HepG2 (cell line): Measurements from ENCODE around the gene SGSH. TPM values are rescaled to one million over a fixed set of nuclear protein-coding genes. Genes with fewer than 3 reads are reported as not detected.

Experiments used
- CBX5 ChIP-seq: sonication (generic); formaldehyde crosslinking; IDR thresholded peaks from 2 replicates; pipeline ENCODE4 v1.4.0; 2020; ENCODE audit warnings: missing genetic modification reagents, borderline replicate concordance
- EED ChIP-seq: sonication (generic); formaldehyde crosslinking; IDR thresholded peaks from 2 replicates; pipeline ENCODE4 v1.5.0; 2020; ENCODE audit warnings: mild to moderate bottlenecking, missing genetic modification reagents
- GATAD1 ChIP-seq: IDR thresholded peaks from 2 replicates; pipeline ENCODE4 v1.6.1; 2016; ENCODE audit warnings: missing genetic modification reagents, missing compliant biosample characterization
- HMG20B ChIP-seq: conservative IDR thresholded peaks from 2 replicates; pipeline ENCODE4 v1.6.1; 2016; ENCODE audit warnings: missing genetic modification reagents, missing compliant biosample characterization
- NR2F6 ChIP-seq, 2 experiments: IDR thresholded peaks; 2 replicates each; pipeline ENCODE4 v1.6.1; 2016; ENCODE audit warnings: antibody characterized with exemption in 1 of 2, mild to moderate bottlenecking in 1 of 2
- RAD21 ChIP-seq: fragments of 450-650 bp; formaldehyde crosslinking; IDR thresholded peaks from 2 replicates; pipeline ENCODE4 v1.5.0; 2020; ENCODE audit warnings: mild to moderate bottlenecking
- SMAD1 ChIP-seq: sonication (generic); formaldehyde crosslinking; IDR thresholded peaks from 2 replicates; pipeline ENCODE4 v1.4.0; 2020; ENCODE audit warnings: missing genetic modification reagents, low read depth, mild to moderate bottlenecking, borderline replicate concordance
- SP1 ChIP-seq, 2 experiments: fragments of 450-650 bp in 1 of 2; sonication (generic) in 1 of 2; formaldehyde crosslinking in 1 of 2; IDR thresholded peaks; 2 replicates each; pipeline versions ENCODE4 v1.4.0 to v1.6.1; 2016 to 2020; ENCODE audit warnings: missing genetic modification reagents in 1 of 2
- THAP7 ChIP-seq: sonication (generic); formaldehyde crosslinking; IDR thresholded peaks from 2 replicates; pipeline ENCODE4 v1.8.1; 2023; ENCODE audit warnings: mild to moderate bottlenecking, missing genetic modification reagents
- ZBTB3 ChIP-seq: sonication (generic); formaldehyde crosslinking; IDR thresholded peaks from 2 replicates; pipeline ENCODE4 v1.4.0; 2020; ENCODE audit warnings: low read depth, mild to moderate bottlenecking, moderate library complexity, missing genetic modification reagents, borderline replicate concordance
- ZNF260 ChIP-seq: sonication (generic); formaldehyde crosslinking; IDR thresholded peaks from 2 replicates; pipeline ENCODE4 v1.4.0; 2020; ENCODE audit warnings: missing genetic modification reagents, low read depth, mild to moderate bottlenecking, borderline replicate concordance
- ZNF773 ChIP-seq: sonication (generic); formaldehyde crosslinking; IDR thresholded peaks from 2 replicates; pipeline ENCODE4 v1.4.0; 2020; ENCODE audit warnings: missing genetic modification reagents, borderline replicate concordance
- polyA plus RNA-seq, 8 experiments: library from polyadenylated mRNA; depleted of rRNA in 3 of 8; stranded (reverse) in 7 of 8; unstranded in 1 of 8; fragments of >200 nt; fragmentation: Illumina TruSeq in 4 of 8; extraction: Trizol in 4 of 8; gene quantifications; 2 replicates each; pipeline versions ENCODE4 v1.2.1 to v1.2.3, GENCODE V29; 2011 to 2016; ENCODE audit warnings: low read depth in 4 of 8, missing spikeins in 1 of 8, mixed read lengths in 1 of 8; ENCODE audit not compliant: insufficient read depth in 1 of 8
- total RNA-seq, 5 experiments: library from RNA; depleted of rRNA; stranded (reverse); fragments of >200 nt; fragmentation: Illumina TruSeq; extraction: Trizol; gene quantifications; 2 replicates each; pipeline ENCODE4 v1.2.3, GENCODE V29; 2016; ENCODE audit warnings: low read depth in 1 of 5
- TF ChIP-seq, protein P1 (sequence below): sonication (generic); formaldehyde crosslinking; IDR thresholded peaks from 2 replicates; pipeline ENCODE4 v1.4.0; 2020; ENCODE audit warnings: missing genetic modification reagents
- TF ChIP-seq, protein P2 (sequence below): sonication (generic); formaldehyde crosslinking; IDR thresholded peaks from 2 replicates; pipeline ENCODE4 v1.4.0; 2020; ENCODE audit warnings: missing genetic modification reagents
- TF ChIP-seq, protein P3 (sequence below): IDR thresholded peaks from 2 replicates; pipeline ENCODE4 v1.4.0; 2020; ENCODE audit warnings: mild to moderate bottlenecking, missing genetic modification reagents
- TF ChIP-seq, protein P4 (sequence below): sonication (generic); formaldehyde crosslinking; conservative IDR thresholded peaks from 2 replicates; pipeline ENCODE4 v1.4.0; 2020; ENCODE audit warnings: missing genetic modification reagents

SGSH gene
- total and polyA plus RNA-seq, 2 of the 13 experiments (the other 11 are each of a cell fraction or from before 2014, with no cell fraction given), result 12.2 to 17.6 TPM

DNA sequence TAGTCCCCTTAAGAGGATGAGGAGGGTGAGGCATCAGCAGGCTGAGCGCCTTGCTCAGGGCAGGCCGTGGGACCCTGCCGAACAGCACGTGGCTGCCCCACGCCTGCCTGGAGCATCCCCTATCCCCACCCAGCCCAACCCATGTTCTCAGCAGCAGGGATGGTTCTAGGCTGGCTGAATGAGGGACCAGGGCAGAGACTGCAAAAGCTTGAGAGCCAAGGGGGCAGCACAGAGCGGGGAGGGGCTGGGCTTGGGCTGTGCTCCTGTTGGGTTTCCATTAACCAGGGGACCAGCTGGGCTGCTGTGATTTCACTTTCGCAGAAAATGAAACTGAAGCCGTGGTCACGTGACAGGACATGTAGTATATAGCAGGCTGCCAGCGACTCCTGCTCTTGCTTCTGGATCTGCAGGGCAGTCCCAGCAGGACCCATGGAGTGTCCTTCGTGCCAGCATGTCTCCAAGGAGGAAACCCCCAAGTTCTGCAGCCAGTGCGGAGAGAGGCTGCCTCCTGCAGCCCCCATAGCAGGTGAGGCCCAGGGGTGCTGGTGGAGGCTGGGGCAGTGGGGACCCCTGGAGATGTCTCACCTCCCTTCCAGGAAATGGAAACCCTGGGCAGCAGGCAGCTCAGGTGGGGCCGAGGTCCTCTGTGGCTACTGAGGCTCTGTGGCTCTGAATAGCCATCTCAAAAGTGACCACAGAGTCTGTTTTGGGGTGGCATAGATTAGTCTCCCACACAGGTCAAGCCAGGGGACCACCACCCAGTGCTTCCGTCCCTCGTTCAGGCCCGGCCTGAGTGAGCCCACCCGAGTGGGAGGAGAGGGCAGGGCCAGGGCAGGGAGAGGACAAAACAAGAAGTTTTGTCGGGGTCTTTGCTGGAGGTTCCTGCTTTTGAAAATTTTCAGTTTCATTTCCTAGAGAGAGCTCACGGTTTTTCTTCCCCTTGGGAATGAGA is 43.4 kb upstream of the SGSH start (continued):
- TF ChIP-seq ZNF260 (CRISPR knock-in tag) (no peak), SMAD1 (CRISPR knock-in tag) (no peak; the same call in 1 of the 2 replicates), CBX5 (CRISPR knock-in tag) (peak; percentile 71; the same call in 1 of the 2 replicates), ZNF773 (CRISPR knock-in tag) (0 out of 2 replicates have a peak, but pooled peaks have one; percentile 56), SP1 (IDR thresholded peaks at IDR 0.05) (no peak), SP1 (CRISPR knock-in tag; IDR thresholded peaks at IDR 0.05) (no peak), ZBTB3 (CRISPR knock-in tag) (no peak; the same call in 1 of the 2 replicates), THAP7 (CRISPR knock-in tag) (peak; percentile 88), EED (CRISPR knock-in tag) (no peak), RAD21 (peak; percentile 78), NR2F6 (IDR thresholded peaks at IDR 0.05) (no peak), NR2F6 (CRISPR knock-in tag; IDR thresholded peaks at IDR 0.05) (peak; percentile 46; the same call in 1 of the 2 replicates), HMG20B (CRISPR knock-in tag) (peak; percentile 95), GATAD1 (no peak; the same call in 1 of the 2 replicates)
- TF ChIP-seq, protein P1, sequence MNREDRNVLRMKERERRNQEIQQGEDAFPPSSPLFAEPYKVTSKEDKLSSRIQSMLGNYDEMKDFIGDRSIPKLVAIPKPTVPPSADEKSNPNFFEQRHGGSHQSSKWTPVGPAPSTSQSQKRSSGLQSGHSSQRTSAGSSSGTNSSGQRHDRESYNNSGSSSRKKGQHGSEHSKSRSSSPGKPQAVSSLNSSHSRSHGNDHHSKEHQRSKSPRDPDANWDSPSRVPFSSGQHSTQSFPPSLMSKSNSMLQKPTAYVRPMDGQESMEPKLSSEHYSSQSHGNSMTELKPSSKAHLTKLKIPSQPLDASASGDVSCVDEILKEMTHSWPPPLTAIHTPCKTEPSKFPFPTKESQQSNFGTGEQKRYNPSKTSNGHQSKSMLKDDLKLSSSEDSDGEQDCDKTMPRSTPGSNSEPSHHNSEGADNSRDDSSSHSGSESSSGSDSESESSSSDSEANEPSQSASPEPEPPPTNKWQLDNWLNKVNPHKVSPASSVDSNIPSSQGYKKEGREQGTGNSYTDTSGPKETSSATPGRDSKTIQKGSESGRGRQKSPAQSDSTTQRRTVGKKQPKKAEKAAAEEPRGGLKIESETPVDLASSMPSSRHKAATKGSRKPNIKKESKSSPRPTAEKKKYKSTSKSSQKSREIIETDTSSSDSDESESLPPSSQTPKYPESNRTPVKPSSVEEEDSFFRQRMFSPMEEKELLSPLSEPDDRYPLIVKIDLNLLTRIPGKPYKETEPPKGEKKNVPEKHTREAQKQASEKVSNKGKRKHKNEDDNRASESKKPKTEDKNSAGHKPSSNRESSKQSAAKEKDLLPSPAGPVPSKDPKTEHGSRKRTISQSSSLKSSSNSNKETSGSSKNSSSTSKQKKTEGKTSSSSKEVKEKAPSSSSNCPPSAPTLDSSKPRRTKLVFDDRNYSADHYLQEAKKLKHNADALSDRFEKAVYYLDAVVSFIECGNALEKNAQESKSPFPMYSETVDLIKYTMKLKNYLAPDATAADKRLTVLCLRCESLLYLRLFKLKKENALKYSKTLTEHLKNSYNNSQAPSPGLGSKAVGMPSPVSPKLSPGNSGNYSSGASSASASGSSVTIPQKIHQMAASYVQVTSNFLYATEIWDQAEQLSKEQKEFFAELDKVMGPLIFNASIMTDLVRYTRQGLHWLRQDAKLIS (CRISPR knock-in tag), result no peak; the same call in 1 of the 2 replicates
- TF ChIP-seq, protein P2, sequence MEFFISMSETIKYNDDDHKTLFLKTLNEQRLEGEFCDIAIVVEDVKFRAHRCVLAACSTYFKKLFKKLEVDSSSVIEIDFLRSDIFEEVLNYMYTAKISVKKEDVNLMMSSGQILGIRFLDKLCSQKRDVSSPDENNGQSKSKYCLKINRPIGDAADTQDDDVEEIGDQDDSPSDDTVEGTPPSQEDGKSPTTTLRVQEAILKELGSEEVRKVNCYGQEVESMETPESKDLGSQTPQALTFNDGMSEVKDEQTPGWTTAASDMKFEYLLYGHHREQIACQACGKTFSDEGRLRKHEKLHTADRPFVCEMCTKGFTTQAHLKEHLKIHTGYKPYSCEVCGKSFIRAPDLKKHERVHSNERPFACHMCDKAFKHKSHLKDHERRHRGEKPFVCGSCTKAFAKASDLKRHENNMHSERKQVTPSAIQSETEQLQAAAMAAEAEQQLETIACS (CRISPR knock-in tag), result 0 out of 2 replicates have a peak, but pooled peaks have one; percentile 14
- TF ChIP-seq, protein P3, sequence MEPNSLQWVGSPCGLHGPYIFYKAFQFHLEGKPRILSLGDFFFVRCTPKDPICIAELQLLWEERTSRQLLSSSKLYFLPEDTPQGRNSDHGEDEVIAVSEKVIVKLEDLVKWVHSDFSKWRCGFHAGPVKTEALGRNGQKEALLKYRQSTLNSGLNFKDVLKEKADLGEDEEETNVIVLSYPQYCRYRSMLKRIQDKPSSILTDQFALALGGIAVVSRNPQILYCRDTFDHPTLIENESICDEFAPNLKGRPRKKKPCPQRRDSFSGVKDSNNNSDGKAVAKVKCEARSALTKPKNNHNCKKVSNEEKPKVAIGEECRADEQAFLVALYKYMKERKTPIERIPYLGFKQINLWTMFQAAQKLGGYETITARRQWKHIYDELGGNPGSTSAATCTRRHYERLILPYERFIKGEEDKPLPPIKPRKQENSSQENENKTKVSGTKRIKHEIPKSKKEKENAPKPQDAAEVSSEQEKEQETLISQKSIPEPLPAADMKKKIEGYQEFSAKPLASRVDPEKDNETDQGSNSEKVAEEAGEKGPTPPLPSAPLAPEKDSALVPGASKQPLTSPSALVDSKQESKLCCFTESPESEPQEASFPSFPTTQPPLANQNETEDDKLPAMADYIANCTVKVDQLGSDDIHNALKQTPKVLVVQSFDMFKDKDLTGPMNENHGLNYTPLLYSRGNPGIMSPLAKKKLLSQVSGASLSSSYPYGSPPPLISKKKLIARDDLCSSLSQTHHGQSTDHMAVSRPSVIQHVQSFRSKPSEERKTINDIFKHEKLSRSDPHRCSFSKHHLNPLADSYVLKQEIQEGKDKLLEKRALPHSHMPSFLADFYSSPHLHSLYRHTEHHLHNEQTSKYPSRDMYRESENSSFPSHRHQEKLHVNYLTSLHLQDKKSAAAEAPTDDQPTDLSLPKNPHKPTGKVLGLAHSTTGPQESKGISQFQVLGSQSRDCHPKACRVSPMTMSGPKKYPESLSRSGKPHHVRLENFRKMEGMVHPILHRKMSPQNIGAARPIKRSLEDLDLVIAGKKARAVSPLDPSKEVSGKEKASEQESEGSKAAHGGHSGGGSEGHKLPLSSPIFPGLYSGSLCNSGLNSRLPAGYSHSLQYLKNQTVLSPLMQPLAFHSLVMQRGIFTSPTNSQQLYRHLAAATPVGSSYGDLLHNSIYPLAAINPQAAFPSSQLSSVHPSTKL (CRISPR knock-in tag), result peak; percentile 50
- TF ChIP-seq, protein P4, sequence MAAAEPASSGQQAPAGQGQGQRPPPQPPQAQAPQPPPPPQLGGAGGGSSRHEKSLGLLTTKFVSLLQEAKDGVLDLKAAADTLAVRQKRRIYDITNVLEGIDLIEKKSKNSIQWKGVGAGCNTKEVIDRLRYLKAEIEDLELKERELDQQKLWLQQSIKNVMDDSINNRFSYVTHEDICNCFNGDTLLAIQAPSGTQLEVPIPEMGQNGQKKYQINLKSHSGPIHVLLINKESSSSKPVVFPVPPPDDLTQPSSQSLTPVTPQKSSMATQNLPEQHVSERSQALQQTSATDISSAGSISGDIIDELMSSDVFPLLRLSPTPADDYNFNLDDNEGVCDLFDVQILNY (CRISPR knock-in tag), result no peak
